H1 (cell line): ENCODE measurements around the gene COL4A2. TPM values are rescaled to one million over a fixed set of nuclear protein-coding genes. Genes with fewer than 3 reads are reported as not detected.

Experiments used
- CTCF ChIA-PET: fragments of 300-600 bp; sonication (Branson Sonifier 250); formaldehyde crosslinking; loops from one replicate; lab custom pipeline; 2021; ENCODE audit not compliant: partially characterized antibody; lab: Charles Lee
- POLR2A ChIA-PET: fragments of 300-600 bp; sonication (Branson Sonifier 250); formaldehyde crosslinking; loops from one replicate; lab custom pipeline; 2021; ENCODE audit warnings: inconsistent platforms; ENCODE audit not compliant: partially characterized antibody; lab: Charles Lee
- DNase-seq, 2 experiments: peaks; one replicate each; pipeline versions ENCODE4 v3.0.0 to v3.0.0-alpha.2; 2010 to 2022; ENCODE audit warnings: low spot score in 2 of 2, low read depth in 1 of 2, mixed read lengths in 1 of 2
- FAIRE-seq: peaks from 2 replicates; lab custom pipeline; 2011; peaks lifted over from hg19 to GRCh38; lab: Jason Lieb, UNC
- H2AFZ ChIP-seq: 2 replicates; pipeline ENCODE4 v1.8.1; 2012; ENCODE audit warnings: low read length, inconsistent platforms
- H2AK5ac ChIP-seq: 2 replicates; pipeline ENCODE4 v1.6.1; 2013; ENCODE audit warnings: low read depth, low read length
- H2BK120ac ChIP-seq: replicated peaks from 2 replicates; pipeline ENCODE3; 2013; ENCODE audit warnings: low read depth, low read length, inconsistent platforms
- H2BK12ac ChIP-seq: 2 replicates; pipeline ENCODE4 v1.6.1; 2013; ENCODE audit warnings: low read depth, low read length
- H2BK15ac ChIP-seq: 2 replicates; pipeline ENCODE4 v1.6.1; 2013; ENCODE audit warnings: low read length
- H2BK20ac ChIP-seq: 2 replicates; pipeline ENCODE4 v1.6.1; 2013; ENCODE audit warnings: low read length
- H2BK5ac ChIP-seq: 2 replicates; pipeline ENCODE4 v1.6.1; 2013; ENCODE audit warnings: low read depth, low read length
- H3K14ac ChIP-seq: 2 replicates; pipeline ENCODE4 v1.6.1; 2013; ENCODE audit warnings: inconsistent platforms; ENCODE audit not compliant: insufficient read length
- H3K18ac ChIP-seq: 2 replicates; pipeline ENCODE4 v1.6.1; 2013; ENCODE audit warnings: low read length; ENCODE audit errors: extremely low read depth
- H3K23ac ChIP-seq: 2 replicates; pipeline ENCODE4 v1.6.1; 2013; ENCODE audit warnings: inconsistent platforms; ENCODE audit not compliant: insufficient read length
- H3K23me2 ChIP-seq: 2 replicates; pipeline ENCODE4 v1.6.1; 2013; ENCODE audit warnings: low read depth, low read length
- H3K27ac ChIP-seq: 2 replicates; pipeline ENCODE4 v1.6.1; 2011; ENCODE audit warnings: low read depth, low read length, inconsistent platforms
- H3K27me3 ChIP-seq, 4 experiments: replicated peaks in 1 of 4; 1 replicate in 1 of 4; 2 replicates in 3 of 4; pipeline versions ENCODE4 v1.6.1 to v1.8.1; 2011 to 2013; ENCODE audit warnings: low read length in 3 of 4, mild to moderate bottlenecking in 3 of 4, inconsistent platforms in 2 of 4, mixed read lengths in 2 of 4, moderate library complexity in 1 of 4; ENCODE audit not compliant: control insufficient read depth in 3 of 4, insufficient read depth in 3 of 4; ENCODE audit errors: extremely low read depth in 1 of 4
- H3K36me3 ChIP-seq, 4 experiments: 2 replicates each; pipeline versions ENCODE4 v1.6.1 to v1.8.1; 2011 to 2013; ENCODE audit warnings: mild to moderate bottlenecking in 4 of 4, low read length in 3 of 4, moderate library complexity in 2 of 4, control low read depth in 1 of 4, inconsistent platforms in 1 of 4; ENCODE audit not compliant: insufficient read depth in 4 of 4, control insufficient read depth in 2 of 4
- H3K4ac ChIP-seq: replicated peaks from 2 replicates; pipeline ENCODE3; 2013; ENCODE audit warnings: low read length, low read depth, mixed read lengths, inconsistent platforms; ENCODE audit not compliant: insufficient read length
- H3K4me1 ChIP-seq, 4 experiments: replicated peaks in 1 of 4; 1 replicate in 1 of 4; 2 replicates in 3 of 4; pipeline versions ENCODE4 v1.6.1 to v1.8.1; 2011 to 2013; ENCODE audit warnings: low read length in 3 of 4, inconsistent platforms in 2 of 4, mixed read lengths in 1 of 4; ENCODE audit not compliant: insufficient read depth in 4 of 4, control insufficient read depth in 3 of 4
- H3K4me2 ChIP-seq, 2 experiments: 2 replicates each; pipeline versions ENCODE4 v1.6.1 to v1.8.1; 2011 to 2013; ENCODE audit warnings: low read depth in 2 of 2, low read length in 2 of 2, control low read depth in 1 of 2, inconsistent platforms in 1 of 2, mild to moderate bottlenecking in 1 of 2; ENCODE audit not compliant: insufficient read depth in 1 of 2
- H3K4me3 ChIP-seq, 4 experiments: fragments of 200-600, 300-600 bp in 1 of 4; sonication (generic), shearing (Covaris generic), sonication (Bioruptor Twin) in 1 of 4; 2 replicates each; pipeline versions ENCODE4 v1.5.1 to v1.8.1; 2011 to 2016; ENCODE audit warnings: low read length in 4 of 4, low read depth in 3 of 4, control low read depth in 2 of 4, inconsistent platforms in 2 of 4, mild to moderate bottlenecking in 2 of 4, mixed read lengths in 1 of 4, moderate library complexity in 1 of 4; ENCODE audit not compliant: insufficient read depth in 2 of 4; ENCODE audit errors: extremely low read depth in 1 of 4
- H3K56ac ChIP-seq: replicated peaks from 2 replicates; pipeline ENCODE3; 2013; ENCODE audit warnings: low read depth, mild to moderate bottlenecking, mixed read lengths, low read length, inconsistent platforms; ENCODE audit not compliant: insufficient read length
- H3K79me1 ChIP-seq: 2 replicates; pipeline ENCODE4 v1.6.1; 2013; ENCODE audit warnings: low read depth, low read length, control low read depth
- H3K79me2 ChIP-seq, 2 experiments: 2 replicates each; pipeline versions ENCODE4 v1.6.1 to v1.8.1; 2012 to 2013; ENCODE audit warnings: low read length in 2 of 2, mild to moderate bottlenecking in 2 of 2, inconsistent platforms in 1 of 2; ENCODE audit not compliant: insufficient read depth in 2 of 2, control insufficient read depth in 1 of 2
- H3K9ac ChIP-seq, 4 experiments: replicated peaks in 1 of 4; 1 replicate in 1 of 4; 2 replicates in 3 of 4; pipeline versions ENCODE4 v1.6.1 to v1.8.1; 2011 to 2013; ENCODE audit warnings: low read depth in 3 of 4, low read length in 3 of 4, control low read depth in 2 of 4, mild to moderate bottlenecking in 2 of 4, moderate library complexity in 2 of 4, inconsistent platforms in 1 of 4; ENCODE audit errors: extremely low read depth in 1 of 4
- H3K9me3 ChIP-seq, 2 experiments: 2 replicates each; pipeline versions ENCODE4 v1.6.1 to v1.8.1; 2012 to 2013; ENCODE audit warnings: mild to moderate bottlenecking in 2 of 2, moderate library complexity in 2 of 2, control low read depth in 1 of 2, inconsistent platforms in 1 of 2, low read depth in 1 of 2, low read length in 1 of 2, mixed read lengths in 1 of 2; ENCODE audit not compliant: insufficient read depth in 2 of 2
- H4K20me1 ChIP-seq, 2 experiments: replicated peaks in 1 of 2; 2 replicates each; pipeline versions ENCODE3 to v1.8.1; 2011 to 2013; ENCODE audit warnings: inconsistent platforms in 2 of 2, low read length in 2 of 2, mild to moderate bottlenecking in 1 of 2; ENCODE audit not compliant: insufficient read depth in 2 of 2, control insufficient read depth in 1 of 2
- H4K5ac ChIP-seq: 2 replicates; pipeline ENCODE4 v1.6.1; 2013; ENCODE audit warnings: low read length, low read depth, mixed read lengths, inconsistent platforms; ENCODE audit not compliant: insufficient read length
- H4K8ac ChIP-seq: 2 replicates; pipeline ENCODE4 v1.8.0; 2013; ENCODE audit warnings: mild to moderate bottlenecking, moderate library complexity, low read length, inconsistent platforms; ENCODE audit not compliant: insufficient read depth; ENCODE audit errors: extremely low read depth
- H4K91ac ChIP-seq: replicated peaks from 2 replicates; pipeline ENCODE3; 2013; ENCODE audit warnings: low read length, mixed read lengths, inconsistent platforms; ENCODE audit not compliant: insufficient read length
- CTBP2 ChIP-seq: IDR thresholded peaks from 2 replicates; pipeline ENCODE4 v1.7.0; 2011; ENCODE audit warnings: borderline replicate concordance, mild to moderate bottlenecking, moderate library complexity, mixed read lengths, low read length; ENCODE audit not compliant: insufficient read depth, insufficient read length
- EGR1 ChIP-seq: IDR thresholded peaks from 2 replicates; pipeline ENCODE4 v1.6.1; 2011; ENCODE audit warnings: low read depth, low read length, borderline replicate concordance
- EP300 ChIP-seq, 2 experiments: IDR thresholded peaks; 1 replicate in 1 of 2; 2 replicates in 1 of 2; pipeline ENCODE4 v1.6.1; 2011 to 2012; ENCODE audit warnings: low read depth in 2 of 2, low read length in 2 of 2, mild to moderate bottlenecking in 2 of 2, borderline replicate concordance in 1 of 2, inconsistent platforms in 1 of 2, moderate library complexity in 1 of 2
- KDM1A ChIP-seq: fragments of 200-600, 300-600 bp; sonication (generic); IDR thresholded peaks from 2 replicates; pipeline ENCODE4 v1.7.1; 2016; ENCODE audit warnings: mild to moderate bottlenecking, low read length, borderline replicate concordance
- RFX5 ChIP-seq: IDR thresholded peaks from 2 replicates; pipeline ENCODE4 v1.6.1; 2011; ENCODE audit warnings: low read depth, low read length, improper control_type of control experiment, borderline replicate concordance
- RNF2 ChIP-seq: fragments of 200-900, 300-1000 bp; sonication (generic); IDR thresholded peaks from 2 replicates; pipeline ENCODE4 v1.7.1; 2016; ENCODE audit warnings: borderline replicate concordance, low read depth, mild to moderate bottlenecking, antibody characterized with exemption, low read length; ENCODE audit not compliant: poor library complexity, severe bottlenecking; ENCODE audit errors: missing control alignments
- TEAD4 ChIP-seq: IDR thresholded peaks from 2 replicates; pipeline ENCODE4 v1.6.1; 2012; ENCODE audit warnings: low read depth, low read length, inconsistent platforms, mixed read lengths
- WGBS, 2 experiments: shearing (Covaris generic) in 1 of 2; methylation state at CpG; one replicate each; pipeline versions ENCODE4 v1.1.6 to v1.1.7; 2013 to 2015; ENCODE audit warnings: low lambda C conversion rate in 2 of 2, mixed read lengths in 2 of 2, inconsistent platforms in 1 of 2, low coverage in 1 of 2, missing lambda C conversion rate in 1 of 2; ENCODE audit not compliant: insufficient replicate concordance in 2 of 2, insufficient coverage in 1 of 2, insufficient read length in 1 of 2; ENCODE audit errors: extremely low coverage in 1 of 2, missing lambda C conversion rate in 1 of 2; 5-methylcytosine and 5-hydroxymethylcytosine counted together
- polyA plus RNA-seq, 7 experiments: library from polyadenylated mRNA; depleted of rRNA in 3 of 7; stranded (reverse) in 5 of 7; unstranded in 2 of 7; fragments of >200 nt in 5 of 7; fragments of 200-250 nt in 2 of 7; gene quantifications; 1 replicate in 5 of 7; 2 replicates in 1 of 7; 4 replicates in 1 of 7; pipeline versions ENCODE4 v1.2.1 to v1.2.3, GENCODE V29; 2011 to 2013; ENCODE audit warnings: missing spikeins in 2 of 7, mixed read lengths in 2 of 7
- total RNA-seq: library from RNA; stranded (reverse); fragmentation: NEBNext Ultra II Directional; extraction: Animal tissue kit (Norgen Biotek cat#: 25700); gene quantifications from 2 replicates; pipeline ENCODE4 v1.2.1, GENCODE V29; 2021

Gene COL4A2
- total and polyA plus RNA-seq, 2 of the 8 experiments (the other 6 are each of a cell fraction or from before 2014, with no cell fraction given) = 80.4 to 87.3 TPM

GRCh38 chr13:110431425-110432294 is 124.6 kb downstream of the COL4A2 start:
- DNase-seq (no peak), FAIRE-seq (no peak)
- Histone ChIP-seq H2BK120ac (no peak overlapping the region), H2BK12ac (no peak overlapping the region), H3K4ac (no peak overlapping the region), H2AFZ (no peak overlapping the region), H4K5ac (no peak overlapping the region), H3K18ac (no peak overlapping the region), H4K8ac (no peak overlapping the region), H3K27me3 (no peaks in the 10 kb centered on the region), H2BK15ac (no peak overlapping the region), H3K23ac (no peak overlapping the region), H2BK20ac (no peak overlapping the region), H2AK5ac (no peak overlapping the region), H3K9ac (no peak overlapping the region), H3K56ac (no peak overlapping the region), H4K91ac (no peak overlapping the region), H3K4me3 (no peak overlapping the region), H3K4me2 (no peak overlapping the region), H3K79me2 (no peaks in the 10 kb centered on the region), H3K27ac (no peak overlapping the region), H3K9me3 (no peaks in the 10 kb centered on the region), H2BK5ac (no peak overlapping the region), H3K79me1 (no peaks in the 10 kb centered on the region), H3K23me2 (no peaks in the 10 kb centered on the region), H3K14ac (no peak overlapping the region), H3K36me3 (peaks cover 0 to 35% (median 7%) of the 10 kb centered on the region in 4 experiments; a peak in 5 of 8 replicates), H4K20me1 (no peaks in the 10 kb centered on the region), H3K4me1 (no peaks in the 10 kb centered on the region)
- ChIA-PET POLR2A (no interaction called here), CTCF (interaction anchor here (0.7 to 2.1 kb wide), 5 partner anchors 12 to 299 kb away, joined by 3 to 7 read pairs (median 3); no protein-coding TSS in a partner anchor)
- TF ChIP-seq RFX5 = no peak
- no peak for TF ChIP-seq RNF2
- no peak for TF ChIP-seq TEAD4
- no peak for TF ChIP-seq CTBP2
- no peak for TF ChIP-seq KDM1A
- no peak for TF ChIP-seq EP300 (IDR thresholded peaks at IDR 0.05; ENCODE audit: borderline replicate concordance in 1 of 2, low read depth in 2 of 2, low read length in 2 of 2)
- TF ChIP-seq EGR1 = no peak
- 93% methylated on average over 13 of the region's 13 CpGs; no CpG with 5 or more reads in 1 of the 2 experiments for WGBS, 2 experiments
